OCI-LY1 (cell line): ENCODE measurements around the gene ADAMTS4.

Experiments used
- CTCF ChIP-seq: fragments of 200-600 bp; sonication (generic), shearing (Covaris generic); IDR thresholded peaks from 2 replicates; pipeline ENCODE4 v1.5.1; 2017; ENCODE audit warnings: mild to moderate bottlenecking, antibody characterized with exemption, low read length, moderate library complexity, mixed read lengths
- EZH2 ChIP-seq: fragments of 200-600 bp; sonication (generic), shearing (Covaris generic); IDR thresholded peaks from 2 replicates; pipeline ENCODE4 v1.8.0; 2017; ENCODE audit warnings: borderline replicate concordance, mixed run types, mild to moderate bottlenecking, antibody characterized with exemption, low read length, moderate library complexity, mixed read lengths

- TF ChIP-seq CTCF, result no peak
- no peak for TF ChIP-seq EZH2
Observed at GRCh38 chr1:161228032-161228431, 29.2 kb upstream of the ADAMTS4 start.
